ENCODE results near the gene CXCR6.

The CXCR6 gene

GRCh38 chr3:45943207-45943846 lies at the start of gene CXCR6:
Gene CXCR6, plus strand, starts transcription at chr3:45943464. Its CDS starts 3,018 bp downstream, at chr3:45946482.
- DNase-seq: no peak

DNA sequence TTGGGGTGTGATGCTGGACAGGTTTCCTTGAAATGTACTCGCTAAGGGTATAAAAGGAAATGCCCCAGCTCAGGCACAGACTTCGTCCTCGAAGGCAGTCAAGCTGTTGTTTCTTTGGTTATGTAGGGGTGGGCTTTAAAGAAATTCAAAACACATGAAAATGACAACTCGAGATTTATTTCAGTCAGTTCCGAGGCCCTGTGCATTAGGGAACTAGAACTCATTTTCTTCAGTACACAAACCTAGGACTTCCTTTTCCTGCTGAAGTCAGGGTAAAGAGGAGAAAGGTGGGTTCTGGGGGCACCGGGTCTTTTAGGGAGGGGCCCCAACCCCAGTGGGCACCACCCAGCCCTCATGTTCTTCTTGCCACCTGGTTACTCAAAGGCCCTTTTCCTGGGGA lies 49.2 kb upstream of the CXCR6 start:
- no peak for DNase-seq

GRCh38 chr3:45895686-45896468 lies 47.4 kb upstream of the CXCR6 start:
- DNase-seq: peak; percentile 9

- DNase-seq: no peak
These were observed 46.3 kb upstream of the CXCR6 start for GRCh38 chr3:45896956-45897355.

- no peak for DNase-seq
These were observed 38.3 kb upstream of the CXCR6 start for GRCh38 chr3:45904931-45905330.

DNA sequence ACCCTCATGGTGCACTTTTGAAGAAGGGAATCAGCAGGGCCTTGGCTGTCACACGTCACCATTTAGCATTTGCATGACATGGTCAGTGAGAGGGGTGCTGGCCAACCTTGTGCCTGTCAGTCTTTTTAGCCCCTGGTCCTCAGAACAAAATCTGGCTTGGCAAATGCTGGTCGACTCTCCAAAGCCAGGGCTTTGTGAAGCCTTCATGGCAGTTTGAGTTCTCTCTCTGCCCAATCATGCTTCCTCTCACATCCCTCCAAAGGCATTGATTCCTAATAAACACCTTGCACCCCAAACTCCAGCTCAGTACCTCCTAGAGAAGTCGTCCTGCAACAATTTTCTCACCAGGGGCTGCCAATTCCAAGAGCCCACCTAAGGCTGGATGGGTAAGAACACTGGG lies 37.5 kb upstream of the CXCR6 start:
- DNase-seq: no peak

DNA sequence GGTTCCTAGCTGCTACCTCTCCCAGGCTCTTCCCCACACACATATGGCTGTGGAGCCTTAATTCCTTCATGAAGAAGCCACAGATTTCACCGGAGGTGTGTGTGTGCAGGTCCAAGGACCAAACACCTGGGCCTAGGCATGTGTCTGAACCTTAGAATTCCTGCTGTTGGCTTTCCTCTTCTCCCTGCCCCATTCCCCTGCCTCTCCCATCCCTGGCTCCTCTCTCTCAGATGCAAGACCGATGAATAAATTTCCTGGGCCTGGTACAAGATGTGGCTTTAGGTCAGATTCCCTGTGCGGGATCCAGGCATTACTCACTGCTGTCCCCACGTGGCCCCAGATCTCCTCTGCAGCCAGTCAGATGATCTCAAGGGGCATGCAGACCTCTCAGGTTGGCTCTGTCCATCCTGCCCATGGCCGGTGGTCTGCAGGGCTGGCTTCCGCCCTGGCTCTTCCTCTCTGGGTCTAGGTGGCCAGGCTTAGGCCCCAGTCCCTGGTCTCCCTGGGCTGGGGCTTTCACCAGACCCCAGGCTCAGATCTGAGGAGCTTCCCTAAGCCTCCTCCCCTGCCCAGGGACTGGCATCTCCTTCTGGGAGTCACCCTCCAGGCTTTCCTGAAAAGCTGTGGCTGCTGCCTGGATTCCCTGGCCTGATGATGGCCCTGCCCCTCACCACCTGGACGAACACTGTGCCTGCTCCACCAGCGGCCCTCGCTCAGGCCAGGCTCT lies 36.4 kb upstream of the CXCR6 start:
- DNase-seq: no peak

- no peak for DNase-seq
These were observed 35.2 kb upstream of the CXCR6 start for GRCh38 chr3:45907769-45908705.

DNA sequence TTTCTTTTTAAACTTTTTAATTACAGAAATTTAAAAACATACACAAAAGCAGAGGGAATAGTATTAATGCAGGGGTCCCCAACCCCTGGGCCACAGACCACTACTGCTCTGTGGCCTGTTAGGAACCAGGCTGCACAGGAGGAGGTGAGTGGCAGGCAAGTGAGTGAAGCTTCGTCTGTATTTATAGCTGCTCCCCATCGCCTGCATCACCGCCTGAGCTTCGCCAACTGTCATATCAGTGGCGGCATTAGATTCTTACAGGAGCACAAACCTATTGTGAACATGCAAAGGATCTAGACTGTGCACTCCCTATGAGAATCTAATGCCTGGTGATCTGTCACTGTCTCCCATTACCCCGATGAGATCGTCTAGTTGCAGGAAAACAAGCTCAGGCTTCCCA lies 34.5 kb upstream of the CXCR6 start:
- DNase-seq: no peak

- no peak for DNase-seq
These were observed 33.7 kb upstream of the CXCR6 start for GRCh38 chr3:45909542-45909941.

DNA sequence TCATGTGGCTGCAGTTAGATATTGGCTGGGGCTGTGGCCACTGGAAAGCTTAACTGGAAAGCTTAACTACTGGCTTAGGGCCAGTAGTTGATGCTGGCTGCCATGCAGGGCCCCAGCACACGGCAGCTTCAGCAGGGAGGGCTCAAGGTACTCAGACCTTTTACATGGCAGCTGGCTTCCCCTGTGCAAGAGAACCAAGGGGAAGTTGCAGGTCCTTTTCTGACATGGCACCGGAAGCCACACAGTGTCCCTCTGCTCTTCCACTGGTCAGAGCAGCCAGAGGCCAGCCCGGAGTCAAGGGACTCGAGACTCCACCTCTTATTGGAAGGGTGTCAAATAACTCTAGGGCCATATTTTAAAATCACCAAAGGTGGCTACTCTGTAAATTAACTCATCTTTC lies 32.4 kb upstream of the CXCR6 start:
- DNase-seq: no peak

DNA sequence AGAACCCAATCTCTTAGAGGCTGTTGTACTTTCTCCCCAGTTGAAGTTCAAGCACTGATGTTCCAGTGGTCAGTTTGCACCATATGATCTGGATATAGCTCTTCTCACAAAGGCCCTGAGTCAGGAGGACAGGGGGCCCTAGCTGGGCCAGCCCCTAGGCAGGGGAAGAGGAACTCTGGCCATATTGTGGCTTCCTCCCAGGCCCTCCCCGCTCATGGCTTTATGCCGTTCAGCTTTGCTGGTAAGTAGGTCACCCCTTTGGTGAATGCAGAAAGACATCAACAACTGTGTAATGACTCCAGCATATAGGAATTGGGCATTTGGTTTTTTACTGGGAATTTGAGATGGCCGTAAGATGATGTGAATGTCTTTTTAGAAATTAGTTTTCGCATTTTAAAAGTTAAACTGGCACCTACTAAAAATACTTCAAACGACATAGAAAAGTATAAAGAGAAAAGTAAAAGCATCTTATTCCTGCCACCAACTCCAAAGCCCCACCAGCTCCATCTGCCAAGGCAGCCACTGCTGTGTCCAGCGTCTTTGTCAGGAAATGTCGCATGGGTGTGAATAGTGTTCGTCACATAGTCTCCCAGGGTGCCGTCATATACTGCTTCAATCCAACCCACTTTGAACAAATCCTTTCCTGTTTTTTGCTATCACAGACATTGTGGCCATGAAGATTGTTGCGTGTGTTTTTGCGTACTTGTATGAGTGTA lies 31.6 kb upstream of the CXCR6 start:
- no peak for DNase-seq

GRCh38 chr3:45912435-45912834 lies 30.8 kb upstream of the CXCR6 start:
- DNase-seq: no peak

DNA sequence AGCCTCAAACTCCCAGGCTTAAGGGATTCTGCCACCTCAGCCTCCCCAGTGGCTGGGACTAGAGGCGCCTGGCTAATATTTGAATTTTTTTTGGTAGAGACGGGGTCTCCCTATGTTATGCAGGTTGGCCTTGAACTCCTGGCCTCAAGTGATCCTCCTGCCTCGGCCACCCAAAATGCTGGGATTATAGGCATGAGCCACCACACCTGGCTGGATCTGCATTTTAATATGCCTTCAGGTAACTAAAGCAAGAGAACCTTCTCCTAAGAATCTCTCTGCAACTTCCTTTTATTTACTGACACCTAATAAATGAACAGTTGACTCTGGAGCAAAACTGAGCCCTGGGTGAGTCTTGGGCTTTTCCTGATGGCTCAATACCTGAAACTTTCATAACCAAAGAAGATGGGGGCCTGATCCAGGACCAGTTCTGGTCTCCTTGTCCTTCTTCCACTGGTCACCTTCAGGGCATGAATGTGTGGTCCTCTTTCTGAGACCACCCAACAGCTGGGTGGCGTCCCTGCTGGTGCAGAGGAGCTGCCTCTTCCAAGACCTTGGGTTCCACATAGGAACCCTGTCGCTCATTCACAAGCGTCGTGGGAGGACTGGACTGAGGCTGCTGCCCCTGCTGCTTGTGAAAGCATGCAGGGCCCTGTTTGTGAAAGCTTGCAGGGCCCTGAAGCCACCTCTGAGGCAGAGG lies 28.8 kb upstream of the CXCR6 start:
- no peak for DNase-seq

- no peak for DNase-seq
These were observed 28.2 kb upstream of the CXCR6 start for GRCh38 chr3:45915059-45915439.

DNA sequence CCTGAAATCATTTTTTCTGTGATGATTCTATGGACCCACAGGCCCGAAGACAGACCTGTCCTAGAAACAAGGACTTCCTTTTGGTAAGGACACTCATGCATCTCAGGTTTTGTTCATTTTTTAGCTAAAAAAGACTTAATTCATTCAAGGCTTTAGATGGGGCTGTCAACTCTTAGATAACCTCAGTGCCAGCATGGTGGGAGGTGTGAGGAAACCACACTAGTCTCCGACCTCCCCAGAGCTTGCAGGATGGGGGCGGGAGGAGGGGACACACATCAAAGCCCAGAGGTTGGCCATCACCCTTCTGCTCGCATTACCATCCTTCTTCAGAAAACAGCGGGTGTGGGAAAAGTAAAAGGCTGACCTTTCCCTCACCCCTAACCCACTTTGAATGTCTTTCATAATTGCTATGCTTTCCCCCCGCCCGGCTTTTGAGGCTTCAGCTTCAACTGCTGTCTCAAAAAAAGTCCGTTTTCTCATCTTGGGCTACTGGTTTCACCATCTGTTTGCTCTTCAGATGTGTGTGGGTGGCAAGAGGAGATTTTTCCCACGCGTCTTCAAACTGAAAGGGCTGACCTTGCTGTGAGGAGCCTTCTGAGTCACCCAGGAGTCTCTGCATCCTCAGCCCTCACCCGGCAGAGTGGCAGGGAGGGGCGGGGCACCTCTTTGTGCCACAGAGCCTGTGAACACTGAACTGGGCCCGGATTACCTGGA lies 27.6 kb upstream of the CXCR6 start:
- peak; percentile 58 for DNase-seq

- DNase-seq: peak; percentile 81
These were observed 25.9 kb upstream of the CXCR6 start for GRCh38 chr3:45917146-45917898.

- DNase-seq: no peak
These were observed 21.9 kb upstream of the CXCR6 start for GRCh38 chr3:45921158-45922038.

- no peak for DNase-seq
These were observed 21.3 kb upstream of the CXCR6 start for GRCh38 chr3:45922039-45922326.

All from NCI-H2171 treated with DMSO at 0.1 percent for 48 hours (cell line).